Sigmoid colon (tissue), 7 donors: Measurements from ENCODE around the gene LARP4B. TPM values are rescaled to one million over a fixed set of nuclear protein-coding genes. Genes with fewer than 3 reads are reported as not detected.

Source experiments
- DNase-seq: peaks from one replicate; pipeline ENCODE4 v3.0.0-alpha.2; 2019
- H3K27ac ChIP-seq, 4 donors: fragments of 200-600 bp; sonication (generic); one replicate each; pipeline ENCODE4 v1.5.1; 2016 to 2019; ENCODE audit warnings: mild to moderate bottlenecking in 1 of 4
- H3K27me3 ChIP-seq, 3 donors: fragments of 200-600 bp; sonication (generic); one replicate each; pipeline ENCODE4 v1.5.1; 2019; ENCODE audit warnings: mild to moderate bottlenecking in 1 of 3
- H3K36me3 ChIP-seq, 4 donors: fragments of 200-600 bp; sonication (generic); one replicate each; pipeline ENCODE4 v1.5.1; 2016 to 2019
- H3K4me1 ChIP-seq, 4 donors: fragments of 200-600 bp; sonication (generic); one replicate each; pipeline ENCODE4 v1.5.1; 2017 to 2019
- H3K4me3 ChIP-seq, 4 donors: fragments of 200-600 bp; sonication (generic); one replicate each; pipeline ENCODE4 v1.5.1; 2017 to 2019; ENCODE audit warnings: mild to moderate bottlenecking in 2 of 4, moderate library complexity in 1 of 4
- H3K9me3 ChIP-seq, 4 donors: fragments of 200-600 bp in 3 of 4; sonication (generic) in 3 of 4; one replicate each; pipeline versions ENCODE4 v1.5.1 to v1.6.1; 2013 to 2019
- EP300 ChIP-seq, 4 donors: sonication (generic); formaldehyde crosslinking; IDR thresholded peaks; one replicate each; pipeline ENCODE4 v1.6.1; 2017; ENCODE audit warnings: antibody characterized with exemption in 4 of 4
- POLR2A ChIP-seq, 2 donors: fragments of 450-650 bp; IDR thresholded peaks; one replicate each; pipeline ENCODE4 v1.6.1; 2016; ENCODE audit warnings: antibody characterized with exemption in 2 of 2, mild to moderate bottlenecking in 2 of 2, moderate library complexity in 2 of 2
- POLR2AphosphoS5 ChIP-seq, 4 donors: sonication (generic); formaldehyde crosslinking; IDR thresholded peaks; one replicate each; pipeline ENCODE4 v1.6.1; 2017; ENCODE audit warnings: antibody characterized with exemption in 4 of 4
- WGBS, 2 donors: extraction: QIAGEN DNeasy Blood & Tissue Kit; methylation state at CpG; one replicate each; pipeline ENCODE4 v1.1.7; 2013; 5-methylcytosine and 5-hydroxymethylcytosine counted together
- intact Hi-C: fragments of 100-400 bp; cut with DNase I; formaldehyde crosslinking; loops from one replicate; pipeline ENCODE4 v1.15.1; 2023
- polyA plus RNA-seq, 3 donors: library from polyadenylated mRNA; stranded (reverse); fragments of 200-250 nt; gene quantifications; one replicate each; pipeline ENCODE4 v1.2.3, GENCODE V29; 2013
- total RNA-seq, 4 donors: library from RNA; depleted of rRNA; stranded (reverse); fragments of >200 nt; gene quantifications; one replicate each; pipeline ENCODE4 v1.1.0, GENCODE V29; 2016
- TF ChIP-seq, protein P1 (sequence below), 4 experiments: fragments of 450-650 bp in 3 of 4; fragments of 200-600 bp in 1 of 4; IDR thresholded peaks; one replicate each; pipeline ENCODE4 v1.5.1; 2016 to 2019; ENCODE audit warnings: antibody characterized with exemption in 4 of 4, mild to moderate bottlenecking in 3 of 4, moderate library complexity in 2 of 4
- donor health status: healthy with polysubstance abuse.
- donor health status: Bipolar disorder and iron deficiency.
- donor health status: healthy.

Gene LARP4B
- total and polyA plus RNA-seq, 7 donors, result 11.4 to 57.6 (median 31.9) TPM

DNA sequence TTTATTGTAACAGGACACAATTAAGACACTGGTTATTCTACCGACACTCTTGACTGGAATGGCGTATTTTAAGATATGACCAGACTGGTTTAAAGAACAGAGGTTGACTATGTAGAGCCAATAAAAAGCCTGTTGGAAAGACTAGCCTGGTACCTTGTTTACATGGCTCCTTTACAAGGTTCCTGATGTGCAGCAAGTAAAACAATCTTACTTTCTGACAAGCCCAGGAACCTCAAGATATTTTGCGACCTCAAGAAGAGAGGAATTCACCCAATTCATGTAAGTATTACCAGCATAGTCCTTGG is 14.1 kb downstream of the LARP4B start:
- 23 to 76% methylated on average over 3 of the region's 3 CpGs for WGBS, 2 donors
- Histone ChIP-seq H3K4me3 (no peak overlapping the region), H3K36me3 (no peaks in the 10 kb centered on the region), H3K27me3 (no peaks in the 10 kb centered on the region), H3K27ac (no peak overlapping the region), H3K9me3 (no peaks in the 10 kb centered on the region), H3K4me1 (peaks cover 0 to 39% (median 22%) of the 10 kb centered on the region in 4 donors)
- TF ChIP-seq POLR2A (IDR thresholded peaks at IDR 0.05) (no peak), POLR2AphosphoS5 (IDR thresholded peaks at IDR 0.05) (no peak), EP300 (IDR thresholded peaks at IDR 0.05) (no peak)
- TF ChIP-seq, protein P1, sequence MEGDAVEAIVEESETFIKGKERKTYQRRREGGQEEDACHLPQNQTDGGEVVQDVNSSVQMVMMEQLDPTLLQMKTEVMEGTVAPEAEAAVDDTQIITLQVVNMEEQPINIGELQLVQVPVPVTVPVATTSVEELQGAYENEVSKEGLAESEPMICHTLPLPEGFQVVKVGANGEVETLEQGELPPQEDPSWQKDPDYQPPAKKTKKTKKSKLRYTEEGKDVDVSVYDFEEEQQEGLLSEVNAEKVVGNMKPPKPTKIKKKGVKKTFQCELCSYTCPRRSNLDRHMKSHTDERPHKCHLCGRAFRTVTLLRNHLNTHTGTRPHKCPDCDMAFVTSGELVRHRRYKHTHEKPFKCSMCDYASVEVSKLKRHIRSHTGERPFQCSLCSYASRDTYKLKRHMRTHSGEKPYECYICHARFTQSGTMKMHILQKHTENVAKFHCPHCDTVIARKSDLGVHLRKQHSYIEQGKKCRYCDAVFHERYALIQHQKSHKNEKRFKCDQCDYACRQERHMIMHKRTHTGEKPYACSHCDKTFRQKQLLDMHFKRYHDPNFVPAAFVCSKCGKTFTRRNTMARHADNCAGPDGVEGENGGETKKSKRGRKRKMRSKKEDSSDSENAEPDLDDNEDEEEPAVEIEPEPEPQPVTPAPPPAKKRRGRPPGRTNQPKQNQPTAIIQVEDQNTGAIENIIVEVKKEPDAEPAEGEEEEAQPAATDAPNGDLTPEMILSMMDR (IDR thresholded peaks at IDR 0.05), result no peak
- intact Hi-C loops, result no loop called here
- no peak for DNase-seq

DNA sequence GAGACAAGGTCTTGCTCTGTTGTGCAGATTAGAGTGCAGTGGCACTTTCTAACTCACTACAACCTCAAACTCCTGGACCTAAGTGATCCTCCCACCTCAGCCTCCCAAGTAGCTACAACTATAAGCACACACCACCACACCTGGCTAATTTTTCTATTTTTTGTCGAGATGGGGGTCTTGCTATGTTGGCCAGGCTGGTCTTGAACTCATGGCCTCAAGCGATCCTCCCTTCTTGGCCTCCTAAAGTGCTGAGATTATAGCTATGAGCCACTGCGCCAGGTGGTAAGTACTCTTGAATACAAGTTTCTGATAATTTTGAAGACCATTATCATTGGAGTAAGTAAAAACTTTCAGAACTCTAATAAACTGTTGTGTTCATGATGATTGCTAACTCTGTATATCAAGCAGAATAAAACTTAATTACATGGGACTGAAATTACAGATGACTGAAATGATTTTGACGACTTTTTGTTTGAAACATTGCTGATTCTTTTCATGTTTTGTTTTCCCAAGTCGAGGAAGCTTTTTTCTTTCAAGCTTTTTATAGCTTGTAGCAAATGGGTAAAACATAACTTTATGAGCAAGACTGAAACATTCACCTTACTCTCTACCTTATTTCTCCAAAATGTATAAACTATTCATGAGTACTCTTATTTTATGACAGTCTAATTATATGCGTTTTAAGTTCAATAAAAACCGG is 14.6 kb downstream of the LARP4B start:
- H3K9me3 ChIP-seq, result no peaks in the 10 kb centered on the region
- WGBS, 2 donors, result 34 to 75% methylated on average over 7 of the region's 7 CpGs
- intact Hi-C loops, result no loop called here
- H3K36me3 ChIP-seq, result no peaks in the 10 kb centered on the region
- H3K27ac ChIP-seq, result no peak overlapping the region
- no peaks in the 10 kb centered on the region for H3K27me3 ChIP-seq
- peaks cover 0 to 35% (median 17%) of the 10 kb centered on the region in 4 donors for H3K4me1 ChIP-seq
- no peak for DNase-seq
- TF ChIP-seq, protein P1 (IDR thresholded peaks at IDR 0.05), result no peak
- TF ChIP-seq POLR2A (IDR thresholded peaks at IDR 0.05) (no peak), POLR2AphosphoS5 (IDR thresholded peaks at IDR 0.05) (no peak), EP300 (IDR thresholded peaks at IDR 0.05) (no peak)
- H3K4me3 ChIP-seq, result no peak overlapping the region

DNA sequence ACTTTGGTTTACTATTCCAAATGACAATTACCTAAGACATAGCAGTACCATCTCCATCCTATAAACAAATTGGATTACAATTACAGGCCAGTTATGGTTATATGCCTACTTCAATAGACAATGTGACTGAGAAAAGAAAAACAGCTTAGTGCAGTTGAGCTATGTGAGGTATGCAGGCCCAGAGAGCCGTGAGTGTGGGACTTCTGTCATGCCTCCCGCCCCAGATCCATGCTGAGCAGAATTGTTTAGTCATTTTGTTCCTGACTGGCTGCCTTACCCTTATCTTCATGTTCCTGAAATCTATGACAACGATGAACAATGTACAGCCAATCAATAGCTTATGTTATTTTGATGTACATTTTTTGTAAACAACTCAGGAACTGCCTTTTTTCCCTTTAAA is 21.7 kb downstream of the LARP4B start:
- no peak for DNase-seq
- TF ChIP-seq POLR2A (IDR thresholded peaks at IDR 0.05), result no peak
- TF ChIP-seq, protein P1 (IDR thresholded peaks at IDR 0.05), result no peak
- TF ChIP-seq POLR2AphosphoS5 (IDR thresholded peaks at IDR 0.05), result no peak
- no peak for TF ChIP-seq EP300 (IDR thresholded peaks at IDR 0.05)
- 82 to 89% methylated on average over 3 of the region's 3 CpGs for WGBS, 2 donors
- Histone ChIP-seq H3K36me3 (peaks cover 0 to 8% (median 0%) of the 10 kb centered on the region in 4 donors), H3K4me3 (no peak overlapping the region), H3K9me3 (no peaks in the 10 kb centered on the region), H3K27me3 (no peaks in the 10 kb centered on the region), H3K4me1 (peaks cover 0 to 24% (median 17%) of the 10 kb centered on the region in 4 donors), H3K27ac (peak overlapping the region; percentile 30 to 77 (median 51))
- intact Hi-C loops, result no loop called here

DNA sequence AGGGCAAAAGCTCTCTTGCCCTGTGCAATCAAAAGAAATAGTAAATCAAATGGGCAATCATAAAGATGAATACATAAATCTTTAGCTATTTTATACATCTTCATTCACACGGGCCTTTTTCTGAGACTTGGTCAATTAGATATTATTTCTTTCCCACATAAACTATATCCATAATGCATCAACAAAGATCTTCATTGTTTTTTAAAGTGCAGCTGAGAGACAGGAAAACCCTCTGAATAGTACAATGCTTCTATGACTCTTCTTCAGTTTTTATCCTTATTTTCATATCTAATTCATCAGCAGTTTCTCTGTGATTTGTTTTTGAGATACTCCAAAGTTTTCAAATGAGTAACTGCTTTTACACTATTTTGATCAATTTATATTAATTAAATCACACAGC is 25.5 kb downstream of the LARP4B start:
- peaks cover 0 to 27% (median 20%) of the 10 kb centered on the region in 4 donors for H3K4me1 ChIP-seq

More for the DNA sequence above, 25.5 kb downstream of the LARP4B start:
- no peak for DNase-seq
- intact Hi-C loops, result no loop called here
- H3K27ac ChIP-seq, result no peak overlapping the region
- 45 to 75% methylated on average over 1 of the region's 1 CpG for WGBS, 2 donors
- TF ChIP-seq, protein P1 (IDR thresholded peaks at IDR 0.05), result no peak
- TF ChIP-seq POLR2AphosphoS5 (IDR thresholded peaks at IDR 0.05) (no peak), POLR2A (IDR thresholded peaks at IDR 0.05) (no peak), EP300 (IDR thresholded peaks at IDR 0.05) (no peak)
- H3K9me3 ChIP-seq, result no peaks in the 10 kb centered on the region
- H3K36me3 ChIP-seq, result peaks cover 0 to 8% (median 0%) of the 10 kb centered on the region in 4 donors
- no peak overlapping the region for H3K4me3 ChIP-seq
- no peaks in the 10 kb centered on the region for H3K27me3 ChIP-seq
